Uterus (tissue), 2 donors: ENCODE data around the gene SHB.

ENCODE experiments used
- CTCF ChIP-seq, 4 experiments: fragments of 200-600 bp in 2 of 4; fragments of 450-650 bp in 2 of 4; sonication (generic) in 2 of 4; IDR thresholded peaks; one replicate each; pipeline ENCODE4 v1.5.1; 2016 to 2019; ENCODE audit warnings: antibody characterized with exemption in 4 of 4, mild to moderate bottlenecking in 2 of 4, moderate library complexity in 1 of 4
- POLR2A ChIP-seq, 2 donors: fragments of 450-650 bp; IDR thresholded peaks; one replicate each; pipeline ENCODE4 v1.6.1; 2016; ENCODE audit warnings: antibody characterized with exemption in 2 of 2, mild to moderate bottlenecking in 1 of 2, moderate library complexity in 1 of 2

- TF ChIP-seq POLR2A (IDR thresholded peaks at IDR 0.05): no peak
- TF ChIP-seq CTCF (IDR thresholded peaks at IDR 0.05): no peak
Measured at GRCh38 chr9:38038307-38039089, 30.5 kb downstream of the SHB start.
